Activated CD8-positive, alpha-beta memory T cell treated with anti-CD3 and anti-CD28 coated beads, Interleukin-2, amount 50 U/mL, for 24 hours (primary cell): ENCODE measurements around the gene HOXD4.

Experiments used
- DNase-seq: peaks from one replicate; pipeline ENCODE4 v3.0.0-alpha.2; 2020; ENCODE audit errors: extremely low read depth

The HOXD4 gene

GRCh38 chr2:176187899-176188773 is 36.8 kb downstream of the HOXD4 start, which contains the start of gene HOXD1:
Gene HOXD1 (plus strand): TSS chr2:176188668. CDS start chr2:176188802, 134 bp downstream.
- DNase-seq, result no peak

GRCh38 chr2:176188774-176189680 is 37.7 kb downstream of the HOXD4 start:
- DNase-seq, result no peak

- no peak for DNase-seq
Measured at GRCh38 chr2:176189681-176190641, 38.6 kb downstream of the HOXD4 start.

GRCh38 chr2:176192351-176192750 is 41.0 kb downstream of the HOXD4 start:
- no peak for DNase-seq

GRCh38 chr2:176193048-176193447 is 41.7 kb downstream of the HOXD4 start:
- no peak for DNase-seq

GRCh38 chr2:176199902-176200301 is 48.6 kb downstream of the HOXD4 start:
- DNase-seq, result no peak

- DNase-seq, result no peak
Measured at GRCh38 chr2:176200971-176201370, 49.6 kb downstream of the HOXD4 start.

GRCh38 chr2:176202491-176202890 is 51.1 kb downstream of the HOXD4 start:
- DNase-seq, result no peak
